GM18870 (cell line): ENCODE data around the gene IL19.

Experiments
- ATAC-seq: cut with Tn5 transposase; IDR thresholded peaks from one replicate; pipeline ENCODE4 v1.9.1; 2021; ENCODE audit warnings: moderate library complexity; ENCODE audit not compliant: unreplicated experiment

The IL19 gene

DNA sequence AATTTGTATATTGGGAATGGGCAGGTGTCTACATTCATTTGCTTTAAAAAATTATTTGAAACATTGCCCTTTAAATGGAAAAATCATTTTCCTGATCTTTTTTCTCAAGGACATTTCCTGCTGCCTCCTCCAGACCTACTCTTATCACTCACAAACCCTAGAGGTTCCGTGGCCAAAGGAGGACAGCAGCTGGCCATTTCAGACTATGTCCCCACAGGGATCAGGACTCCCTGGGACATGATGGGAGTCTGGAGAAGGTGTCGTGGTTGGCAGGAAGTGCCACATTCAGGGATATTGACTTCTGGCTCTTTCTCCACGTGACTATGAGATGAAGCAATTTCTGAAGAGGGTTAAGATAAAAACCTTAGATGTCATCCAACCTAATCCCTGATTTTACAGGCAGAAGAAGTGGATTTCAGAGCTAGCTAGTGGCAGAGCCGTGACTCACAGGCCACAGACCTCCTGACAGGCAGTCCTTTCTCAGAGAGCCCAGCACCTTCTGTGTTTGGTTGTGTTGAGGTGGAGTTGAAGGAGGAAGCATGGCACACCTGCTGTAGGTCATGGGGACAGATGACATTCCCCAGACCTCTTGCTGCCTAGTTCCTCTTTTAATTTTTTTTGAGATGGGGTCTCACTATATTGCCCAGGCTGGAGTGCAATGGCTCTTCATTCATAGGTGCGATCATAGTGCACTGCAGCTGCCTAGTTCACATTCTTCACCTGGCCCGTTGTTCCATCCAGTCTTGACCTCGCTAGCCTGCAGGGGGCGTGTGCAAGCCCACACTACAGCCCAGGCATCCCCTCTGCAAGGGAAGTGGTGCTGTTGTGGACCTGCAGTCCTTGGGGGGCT is 27.2 kb downstream of the IL19 start:
- ATAC-seq, result no peak

- ATAC-seq, result no peak
Measured at GRCh38 chr1:206798384-206798996, 27.9 kb downstream of the IL19 start.

GRCh38 chr1:206799311-206799710 is 28.7 kb downstream of the IL19 start:
- no peak for ATAC-seq

GRCh38 chr1:206800411-206800810 is 29.8 kb downstream of the IL19 start:
- ATAC-seq, result no peak

GRCh38 chr1:206800891-206801290 is 30.3 kb downstream of the IL19 start:
- ATAC-seq, result no peak

GRCh38 chr1:206801467-206801866 is 30.9 kb downstream of the IL19 start:
- ATAC-seq, result no peak

- ATAC-seq, result no peak
Measured at GRCh38 chr1:206802401-206802800, 31.8 kb downstream of the IL19 start.

DNA sequence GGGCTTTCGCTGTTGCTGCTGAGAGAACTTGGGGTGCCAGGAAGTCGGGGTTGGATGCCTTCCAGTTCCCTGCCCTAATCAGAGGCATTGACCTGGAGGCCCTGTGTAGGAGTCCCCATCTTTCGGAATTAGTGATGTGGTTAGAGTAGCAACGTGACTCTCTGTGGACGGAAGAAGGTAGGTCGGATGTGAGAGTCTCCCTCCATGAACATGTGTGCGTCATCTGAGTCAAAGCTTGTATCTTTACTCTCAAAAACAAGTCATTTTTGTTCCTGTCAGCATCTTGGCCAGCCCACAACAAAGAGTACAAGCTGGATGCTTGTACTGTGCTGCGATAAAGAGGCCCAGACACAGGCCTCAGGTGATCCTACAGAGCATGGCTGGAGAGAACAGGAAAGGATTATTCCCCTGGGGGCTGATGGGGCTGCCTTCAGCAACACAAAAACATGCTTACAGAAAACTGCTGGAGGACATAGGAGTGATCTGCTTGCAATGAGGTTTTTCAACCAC is 32.7 kb downstream of the IL19 start:
- ATAC-seq, result peak; percentile 95

- ATAC-seq, result no peak
Measured at GRCh38 chr1:206804156-206804737, 33.7 kb downstream of the IL19 start.

- no peak for ATAC-seq
Measured at GRCh38 chr1:206805357-206805756, 34.8 kb downstream of the IL19 start.

DNA sequence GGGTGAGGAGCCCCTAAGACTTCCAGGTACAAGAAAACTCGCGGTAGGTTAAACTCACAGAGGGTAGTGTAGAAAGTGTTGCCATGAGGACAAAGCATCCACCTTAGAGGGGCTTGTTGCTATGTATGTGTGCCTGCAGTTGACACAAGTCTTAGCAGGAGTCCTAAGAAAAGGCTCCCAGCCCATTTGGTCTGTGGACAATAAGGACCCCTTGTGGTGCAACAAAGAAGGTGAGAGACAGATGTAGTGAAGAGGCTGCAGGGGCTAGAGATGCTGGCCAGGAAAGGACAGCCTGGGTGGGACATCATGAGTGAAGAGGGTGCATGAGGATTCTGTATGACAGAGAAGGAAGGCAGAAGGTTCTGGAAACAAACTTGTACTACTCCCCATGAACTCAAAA is 38.0 kb downstream of the IL19 start:
- ATAC-seq, result no peak

DNA sequence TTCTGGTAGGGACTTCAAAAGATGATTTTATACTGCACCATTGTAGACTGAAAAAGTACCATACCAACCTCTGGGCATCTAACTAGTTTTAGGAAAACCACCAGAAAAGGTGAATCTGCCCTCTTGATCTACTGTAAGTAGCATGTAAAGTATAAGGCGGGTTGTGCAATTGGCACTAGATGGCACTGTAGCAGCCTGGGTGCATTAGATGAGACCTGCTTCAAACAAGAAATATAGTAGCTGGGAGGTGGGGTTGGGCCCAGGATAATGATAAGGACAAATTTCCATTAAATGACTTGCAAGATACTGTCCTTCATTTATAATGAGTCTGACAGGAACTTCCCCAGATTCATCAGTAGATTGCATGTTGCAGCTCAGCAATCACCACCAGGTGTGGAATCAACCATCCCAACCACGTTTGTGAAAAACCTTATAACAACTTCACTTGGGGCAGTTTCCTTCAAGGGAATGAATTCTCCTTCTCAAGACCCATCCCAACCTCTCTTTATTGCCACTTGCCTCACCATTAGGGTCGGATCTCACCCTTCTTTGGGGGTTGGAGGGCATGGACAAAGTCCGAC is 39.0 kb downstream of the IL19 start:
- ATAC-seq, result no peak

DNA sequence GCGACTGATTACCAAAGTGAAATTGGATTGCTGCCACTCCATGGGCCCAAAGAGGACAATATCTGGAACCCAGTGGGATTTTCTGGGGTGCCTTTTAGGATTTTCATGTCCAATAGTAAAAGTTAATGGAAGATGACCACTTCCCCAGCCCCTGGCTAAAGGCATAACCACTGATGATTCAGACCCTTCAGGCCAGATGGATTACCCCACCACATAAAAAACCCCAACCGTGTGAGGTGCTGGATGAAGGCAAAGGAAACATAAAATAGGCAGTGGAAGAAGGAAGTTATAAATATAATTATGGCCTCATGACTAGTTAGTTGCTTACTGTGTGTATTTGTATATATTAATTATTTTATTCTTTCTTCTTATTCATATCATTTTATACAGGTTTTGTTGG is 41.9 kb downstream of the IL19 start:
- no peak for ATAC-seq

DNA sequence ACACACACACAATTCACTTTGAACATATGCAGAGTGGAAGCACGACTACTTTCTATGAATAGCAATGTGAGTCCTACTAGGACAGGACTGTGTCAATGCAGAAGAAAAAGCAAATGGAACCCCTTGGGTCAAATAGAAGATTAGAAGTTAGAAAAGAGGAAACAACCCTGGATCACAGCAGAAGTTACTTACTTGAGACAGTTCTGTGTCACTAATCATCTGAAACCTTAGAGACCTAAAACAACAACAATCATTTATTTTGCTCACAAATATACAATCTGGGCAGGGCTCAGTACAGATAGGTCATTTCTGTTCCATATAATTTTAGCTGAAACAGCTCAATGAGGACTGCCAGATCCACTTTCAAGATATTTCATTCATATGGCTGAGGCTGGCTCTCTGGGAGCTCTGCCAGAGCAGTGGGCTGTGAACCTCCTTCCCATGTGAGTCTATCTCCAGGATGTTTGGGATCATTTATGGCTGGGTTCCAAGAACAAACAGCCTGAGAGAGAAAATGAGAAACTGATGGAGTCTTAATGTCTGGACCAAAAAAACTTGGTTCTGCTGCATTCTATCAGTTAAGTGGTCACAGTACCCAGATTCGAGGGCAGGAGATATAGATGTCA is 44.3 kb downstream of the IL19 start:
- ATAC-seq, result no peak

DNA sequence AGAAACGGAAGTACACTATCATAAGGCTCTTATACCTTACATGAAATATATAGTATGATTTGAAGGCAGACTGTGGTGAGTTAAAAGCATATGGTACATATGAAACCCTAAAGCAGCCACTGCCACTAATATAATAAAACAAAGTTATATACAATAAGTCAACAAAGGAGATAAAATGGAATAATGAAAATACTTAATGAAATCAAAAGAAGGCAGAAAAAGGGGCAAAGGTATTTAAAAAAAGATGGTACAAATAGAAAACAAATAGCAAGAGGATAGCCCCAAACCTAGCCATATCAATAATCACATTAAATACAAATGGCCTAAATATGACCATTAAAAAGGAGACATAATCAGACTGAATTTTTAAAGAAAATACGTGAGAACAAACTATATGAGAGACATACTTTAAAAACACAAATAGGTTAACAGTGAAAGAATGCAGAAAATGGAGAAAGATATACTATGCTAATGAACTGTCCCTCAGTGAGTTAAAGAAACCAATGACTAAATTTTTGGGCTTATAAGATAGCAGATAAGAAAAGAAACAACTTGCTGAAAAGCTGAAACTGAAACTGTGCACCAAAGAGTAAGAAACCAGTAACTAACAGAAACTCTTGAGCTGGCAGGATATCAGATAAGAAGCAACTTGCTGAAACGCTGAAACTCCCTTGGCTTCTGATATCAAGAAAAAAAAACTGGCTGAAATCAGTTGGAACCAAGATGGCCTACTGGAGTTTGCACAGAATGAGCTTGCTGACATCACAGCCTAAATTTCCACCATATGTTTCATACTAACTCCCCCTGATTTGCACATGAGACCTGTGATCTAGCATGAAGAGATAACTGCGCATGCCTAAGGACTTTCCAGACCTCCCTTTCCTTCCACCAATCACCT is 46.1 kb downstream of the IL19 start:
- peak; percentile 80 for ATAC-seq

- ATAC-seq, result no peak
Measured at GRCh38 chr1:206821493-206821892, 50.9 kb downstream of the IL19 start.

GRCh38 chr1:206823727-206824126 is 53.2 kb downstream of the IL19 start:
- no peak for ATAC-seq

DNA sequence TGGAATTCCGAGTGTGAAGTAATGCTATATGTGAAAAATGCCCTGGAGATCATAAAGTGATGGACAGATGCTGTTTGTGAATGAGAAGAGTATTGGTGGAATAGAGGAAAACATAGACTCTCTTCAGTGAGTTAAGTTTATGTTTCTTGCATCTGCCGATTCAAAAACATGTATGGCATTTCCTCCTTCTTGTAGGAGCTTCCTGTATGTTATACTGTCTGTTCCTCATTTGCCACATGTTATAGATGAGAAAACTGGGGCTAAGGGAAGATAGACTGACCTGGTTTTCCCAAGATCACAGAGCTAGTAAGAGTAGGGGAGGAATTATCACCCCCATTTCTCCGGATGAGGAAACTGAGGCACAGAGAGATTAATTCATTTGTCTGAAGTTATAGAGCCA is 53.8 kb downstream of the IL19 start:
- no peak for ATAC-seq

DNA sequence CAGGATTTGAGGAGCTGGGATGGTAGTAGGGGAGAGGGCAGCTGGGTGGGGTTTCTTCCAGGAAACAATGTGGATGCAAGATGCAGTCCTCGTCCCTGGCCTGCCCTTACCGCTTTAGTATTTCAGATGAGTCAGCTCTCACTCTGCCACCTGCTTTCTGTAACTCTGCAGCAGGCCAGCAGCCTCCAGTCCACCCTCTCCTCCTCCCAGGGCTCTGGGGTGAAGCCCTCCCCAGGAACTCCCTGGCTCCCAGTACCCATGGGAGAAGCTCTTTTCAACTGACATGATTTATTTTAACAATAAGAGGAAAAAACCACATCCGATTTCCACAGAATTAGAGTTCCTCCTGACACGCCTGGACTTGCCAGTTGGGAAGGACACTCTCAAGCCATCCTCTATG is 55.8 kb downstream of the IL19 start:
- ATAC-seq, result no peak

GRCh38 chr1:206828061-206828460 is 57.5 kb downstream of the IL19 start:
- ATAC-seq, result no peak
